GM19467 (cell line): Measurements from ENCODE around the gene GALNT6.
"Not testable (repeated sequence)": the region's sequence is repeated elsewhere in the genome, so short reads cannot be mapped to it uniquely, and the experiment has no call there.

Experiments
- ATAC-seq: cut with Tn5 transposase; IDR thresholded peaks from one replicate; pipeline ENCODE4 v1.9.1; 2021; ENCODE audit warnings: mild to moderate bottlenecking, moderate library complexity; ENCODE audit not compliant: unreplicated experiment

The GALNT6 gene

GRCh38 chr12:51358496-51358895, 32.7 kb downstream of the GALNT6 start:
- no peak for ATAC-seq

DNA sequence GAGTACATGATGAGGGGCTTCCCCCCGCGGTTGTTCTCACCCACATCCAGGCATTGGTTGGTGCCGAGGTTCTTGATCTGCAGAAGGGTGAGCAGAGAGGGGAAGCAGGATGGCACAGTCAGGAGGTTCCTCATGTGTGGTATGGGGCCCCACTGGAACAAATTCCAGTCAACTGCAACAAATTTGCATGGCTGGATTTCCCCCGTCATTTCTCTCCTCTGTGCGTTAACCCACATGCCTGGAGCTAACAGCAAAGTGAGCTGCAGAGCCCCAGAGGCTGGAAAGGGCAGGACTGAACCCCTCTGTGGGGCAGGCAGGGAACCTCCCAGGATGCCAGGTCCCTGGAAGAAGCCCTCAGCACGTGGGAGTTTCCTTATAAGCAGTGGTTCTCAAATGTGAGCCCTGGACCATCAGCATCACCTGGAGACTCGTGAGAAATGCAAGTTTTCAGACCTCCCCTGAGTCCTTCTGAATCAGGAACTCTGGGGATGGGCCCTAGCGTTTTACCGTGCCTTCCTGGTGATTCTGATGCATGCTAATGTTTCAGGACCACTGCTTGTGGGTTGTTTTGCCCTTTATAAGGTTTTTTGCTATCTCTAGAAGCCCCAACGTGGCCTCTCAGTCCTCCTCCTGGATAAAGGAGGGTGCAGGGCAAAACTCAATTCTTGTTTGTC, 33.7 kb downstream of the GALNT6 start:
- no peak for ATAC-seq

GRCh38 chr12:51351913-51352532, 39.2 kb downstream of the GALNT6 start:
- no peak for ATAC-seq

DNA sequence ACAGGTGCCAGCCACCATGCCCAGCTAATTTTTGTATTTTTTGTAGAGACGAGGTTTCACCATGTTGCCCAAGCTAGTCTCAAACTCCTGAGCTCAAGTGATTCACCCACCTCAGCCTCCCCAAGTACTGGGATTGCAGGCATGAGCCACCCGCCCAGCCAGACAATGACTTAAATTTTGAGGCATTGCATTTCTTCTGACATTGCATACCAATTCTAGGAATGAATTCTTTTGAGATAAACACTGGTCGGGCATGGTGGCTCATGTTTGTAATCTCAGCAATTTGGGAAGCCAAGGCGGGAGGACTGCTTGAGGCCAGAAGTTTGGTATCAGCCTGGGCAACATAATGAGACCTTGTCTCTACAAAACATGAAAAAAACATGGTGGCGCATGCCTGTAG, 42.2 kb downstream of the GALNT6 start:
- ATAC-seq = no peak

DNA sequence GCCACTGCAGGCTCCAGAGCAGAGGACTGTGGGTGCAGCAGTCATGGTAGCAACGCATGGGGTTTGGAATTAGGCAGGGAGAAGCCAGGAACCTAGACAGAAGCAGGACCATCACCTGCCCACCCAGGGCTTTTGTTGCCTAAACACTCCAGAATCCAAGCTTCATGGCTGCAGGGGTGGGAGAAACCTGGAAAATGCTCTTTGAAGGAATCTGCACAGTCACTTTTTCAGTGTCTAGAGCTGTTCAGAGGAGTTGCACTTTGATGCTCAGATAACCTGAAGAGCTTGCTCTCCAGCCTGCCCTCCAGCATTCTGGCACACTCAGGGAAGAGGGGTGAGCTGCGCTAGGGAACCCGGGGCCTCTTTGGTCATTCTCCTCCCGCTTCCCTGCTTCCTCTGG, 43.1 kb downstream of the GALNT6 start:
- ATAC-seq = no peak

GRCh38 chr12:51346581-51346980, 44.6 kb downstream of the GALNT6 start, which contains the start of gene CELA1:
TSS of gene CELA1 (minus strand) at chr12:51346679. CDS start at chr12:51346638, 41 bp downstream.
- ATAC-seq = no peak

- ATAC-seq = no peak
Measured at GRCh38 chr12:51345681-51346080, 45.5 kb downstream of the GALNT6 start.

GRCh38 chr12:51343201-51343600, 48.0 kb downstream of the GALNT6 start:
- ATAC-seq = no peak

DNA sequence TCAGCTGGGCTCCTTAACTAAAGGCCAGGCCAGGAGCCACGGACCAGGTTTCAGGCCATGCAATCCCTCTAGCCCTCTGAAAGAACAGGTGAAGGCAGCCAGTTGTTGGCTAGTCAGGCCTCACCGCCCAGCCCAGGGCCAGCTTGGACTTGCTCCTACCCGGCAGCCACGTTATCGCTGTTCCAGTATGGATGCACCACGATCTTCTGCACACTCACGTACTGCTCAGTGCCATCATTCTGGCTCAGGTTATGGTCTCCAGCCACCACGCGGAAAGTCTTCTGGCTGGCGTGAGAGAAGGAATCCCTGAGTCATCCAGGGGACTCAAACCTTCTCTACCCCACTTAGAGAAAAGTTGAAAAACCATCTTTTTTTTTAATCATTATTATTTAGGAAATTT, 48.8 kb downstream of the GALNT6 start:
- no peak for ATAC-seq

GRCh38 chr12:51341251-51342007, 49.8 kb downstream of the GALNT6 start:
- no peak for ATAC-seq

- no peak for ATAC-seq
Measured at GRCh38 chr12:51339750-51340149, 51.5 kb downstream of the GALNT6 start.

GRCh38 chr12:51337336-51337735, 53.9 kb downstream of the GALNT6 start:
- not testable (repeated sequence) for ATAC-seq

- no peak for ATAC-seq
Measured at GRCh38 chr12:51335931-51336330, 55.3 kb downstream of the GALNT6 start.

DNA sequence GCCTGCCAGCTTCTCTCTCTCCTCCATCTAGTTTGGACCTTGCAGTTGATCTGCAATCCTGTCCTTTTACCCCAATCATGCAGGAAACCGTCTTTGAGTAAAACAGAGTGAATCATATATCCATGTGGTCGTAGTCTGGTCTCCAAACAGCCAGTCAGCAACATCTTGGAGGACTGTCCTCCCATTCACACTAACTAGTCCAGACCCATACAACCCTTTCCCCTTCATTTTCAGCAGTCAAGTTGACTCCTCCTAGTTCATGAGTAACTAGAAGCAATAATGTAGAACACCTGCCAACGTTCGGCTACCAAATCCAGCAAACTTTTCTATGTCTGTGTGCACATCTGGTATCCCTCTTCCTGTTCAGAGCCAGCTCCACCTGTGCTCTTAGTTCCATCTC, 56.4 kb downstream of the GALNT6 start:
- ATAC-seq = no peak

- ATAC-seq = no peak
Measured at GRCh38 chr12:51333536-51333935, 57.7 kb downstream of the GALNT6 start.

GRCh38 chr12:51330186-51330585, 61.0 kb downstream of the GALNT6 start:
- no peak for ATAC-seq

- no peak for ATAC-seq
Measured at GRCh38 chr12:51329742-51330141, 61.5 kb downstream of the GALNT6 start.

GRCh38 chr12:51328587-51328986, 62.6 kb downstream of the GALNT6 start:
- ATAC-seq = no peak

DNA sequence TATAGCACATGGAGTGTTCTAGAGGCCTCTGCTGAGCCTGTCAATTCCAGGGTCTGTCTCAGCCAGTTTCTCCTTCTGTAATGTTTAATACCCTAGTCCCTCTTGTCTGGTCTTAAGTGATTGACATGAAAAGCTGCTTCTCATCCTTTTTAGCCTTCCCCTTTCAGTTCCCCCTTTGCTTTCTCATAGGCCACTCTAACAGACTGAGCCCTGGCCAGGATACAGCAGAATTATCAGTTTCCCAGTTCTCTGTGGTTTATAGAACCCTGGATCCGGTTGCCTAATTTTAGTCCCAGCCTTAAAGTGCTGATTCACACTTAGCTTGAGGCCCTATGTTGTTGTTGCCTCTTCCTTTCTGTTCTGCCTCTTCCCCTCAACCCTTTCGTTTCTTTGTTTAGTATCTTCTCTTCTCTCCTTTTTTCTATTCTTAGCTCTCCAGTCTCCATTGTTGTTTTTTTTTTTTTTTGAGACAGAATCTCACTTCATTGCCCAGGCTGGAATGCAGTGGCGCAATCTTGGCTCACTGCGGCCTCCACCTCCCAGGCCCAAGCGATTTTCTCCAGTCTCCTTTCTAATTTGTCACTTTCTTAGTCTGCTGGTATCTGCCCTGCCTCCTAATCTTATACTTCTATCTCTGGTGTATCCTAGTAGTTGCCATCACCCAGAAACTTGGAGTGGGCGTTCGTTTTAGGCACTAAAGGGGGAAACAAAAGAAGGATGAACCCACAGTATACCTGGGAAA, 64.3 kb downstream of the GALNT6 start:
- ATAC-seq = peak; percentile 39

DNA sequence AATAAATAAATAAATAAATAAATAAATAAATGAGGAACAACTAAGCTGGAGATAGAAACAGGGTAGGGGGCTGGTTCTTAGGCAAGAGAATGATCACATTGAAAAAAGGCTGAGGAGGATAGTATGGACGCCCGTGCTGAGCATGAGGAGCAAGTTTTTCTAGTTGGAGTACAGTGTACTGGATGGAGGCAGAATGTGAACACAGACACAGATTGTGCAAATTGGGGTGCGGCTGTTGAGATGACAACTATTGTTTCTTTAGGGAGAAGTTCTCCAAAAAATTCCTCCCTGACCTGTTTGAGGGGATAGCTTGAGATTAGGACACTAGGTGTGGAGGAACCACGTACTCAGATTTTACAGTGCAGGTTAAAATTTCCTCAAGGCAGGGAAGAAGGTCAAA, 66.3 kb downstream of the GALNT6 start:
- ATAC-seq = no peak
